LNCaP clone FGC (cell line): ENCODE data around the gene UBA3.

Source experiments
- DNase-seq: peaks from one replicate; pipeline ENCODE4 v3.0.0-alpha.2; 2011; ENCODE audit warnings: low read depth
- H3K4me3 ChIP-seq: 2 replicates; pipeline ENCODE4 v1.5.1; 2011; ENCODE audit warnings: mild to moderate bottlenecking, low read depth, low read length, control low read depth
- TF ChIP-seq, protein P1 (sequence below): IDR thresholded peaks from 2 replicates; pipeline ENCODE4 v1.5.1; 2012; ENCODE audit warnings: mild to moderate bottlenecking; ENCODE audit not compliant: control insufficient read depth, insufficient read depth; ENCODE audit errors: extremely low read depth

UBA3 gene

DNA sequence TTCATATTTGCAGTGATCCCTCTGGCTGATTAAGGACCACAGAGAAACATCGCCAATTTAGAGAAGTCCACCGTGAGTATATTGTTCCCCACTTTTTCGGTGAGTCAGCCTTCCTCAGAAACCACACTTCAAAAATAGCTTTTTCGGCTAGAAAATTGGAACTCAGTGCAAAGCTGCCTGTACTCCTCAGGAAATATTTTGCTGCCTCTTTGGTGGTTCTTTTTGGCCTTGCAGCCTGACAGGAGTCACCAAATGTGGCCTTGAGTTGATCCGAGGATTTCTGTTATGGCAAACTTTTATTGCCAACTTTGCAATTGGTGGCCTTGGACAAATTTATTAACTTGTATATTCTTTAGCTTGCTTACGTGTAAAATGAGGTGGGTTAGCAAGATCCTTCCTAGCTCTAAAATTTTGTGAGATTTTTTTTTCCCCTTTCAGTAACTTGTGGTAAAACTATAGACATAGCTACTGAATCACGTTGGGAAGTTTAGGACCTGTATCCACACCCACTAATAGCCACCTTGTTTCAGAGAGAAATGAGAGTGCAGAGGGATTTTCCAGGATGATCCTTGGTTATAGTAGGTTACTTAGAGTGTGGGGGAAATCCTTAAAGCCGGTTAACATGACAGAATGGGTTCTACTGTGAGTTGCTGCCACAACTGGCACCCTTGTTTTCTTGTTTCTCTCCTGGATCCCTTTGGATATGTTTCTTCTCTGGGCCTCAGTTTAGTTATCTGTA lies 14.5 kb upstream of the UBA3 start:
- no peak overlapping the region for H3K4me3 ChIP-seq
- DNase-seq, result no peak
- TF ChIP-seq, protein P1, sequence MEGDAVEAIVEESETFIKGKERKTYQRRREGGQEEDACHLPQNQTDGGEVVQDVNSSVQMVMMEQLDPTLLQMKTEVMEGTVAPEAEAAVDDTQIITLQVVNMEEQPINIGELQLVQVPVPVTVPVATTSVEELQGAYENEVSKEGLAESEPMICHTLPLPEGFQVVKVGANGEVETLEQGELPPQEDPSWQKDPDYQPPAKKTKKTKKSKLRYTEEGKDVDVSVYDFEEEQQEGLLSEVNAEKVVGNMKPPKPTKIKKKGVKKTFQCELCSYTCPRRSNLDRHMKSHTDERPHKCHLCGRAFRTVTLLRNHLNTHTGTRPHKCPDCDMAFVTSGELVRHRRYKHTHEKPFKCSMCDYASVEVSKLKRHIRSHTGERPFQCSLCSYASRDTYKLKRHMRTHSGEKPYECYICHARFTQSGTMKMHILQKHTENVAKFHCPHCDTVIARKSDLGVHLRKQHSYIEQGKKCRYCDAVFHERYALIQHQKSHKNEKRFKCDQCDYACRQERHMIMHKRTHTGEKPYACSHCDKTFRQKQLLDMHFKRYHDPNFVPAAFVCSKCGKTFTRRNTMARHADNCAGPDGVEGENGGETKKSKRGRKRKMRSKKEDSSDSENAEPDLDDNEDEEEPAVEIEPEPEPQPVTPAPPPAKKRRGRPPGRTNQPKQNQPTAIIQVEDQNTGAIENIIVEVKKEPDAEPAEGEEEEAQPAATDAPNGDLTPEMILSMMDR, result no peak

DNA sequence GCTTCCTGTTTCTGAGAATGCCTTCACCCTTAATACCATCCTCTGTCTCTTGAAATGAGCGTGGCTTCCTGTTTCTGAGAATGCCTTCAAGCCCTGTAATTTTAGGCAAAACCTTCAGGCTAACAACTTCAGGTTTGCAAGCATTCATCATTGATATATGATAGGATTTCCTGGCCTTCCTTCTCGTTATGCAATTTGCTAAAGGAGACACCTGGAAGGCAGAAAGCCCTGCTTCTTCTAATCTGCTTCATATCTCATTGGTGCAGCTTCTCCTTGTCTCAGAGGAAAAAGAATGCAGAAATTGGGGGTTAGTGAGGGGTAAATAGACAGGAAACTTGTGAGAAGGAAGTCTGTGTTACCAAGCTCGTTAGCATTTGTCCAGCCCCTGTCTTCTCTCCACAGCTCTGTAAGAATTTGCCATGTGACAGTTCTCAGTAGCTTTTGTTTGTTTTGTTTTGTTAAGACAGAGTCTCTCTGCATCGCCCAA lies 11.9 kb upstream of the UBA3 start:
- DNase-seq, result peak; percentile 69
- no peak overlapping the region for H3K4me3 ChIP-seq
- TF ChIP-seq, protein P1, result no peak

DNA sequence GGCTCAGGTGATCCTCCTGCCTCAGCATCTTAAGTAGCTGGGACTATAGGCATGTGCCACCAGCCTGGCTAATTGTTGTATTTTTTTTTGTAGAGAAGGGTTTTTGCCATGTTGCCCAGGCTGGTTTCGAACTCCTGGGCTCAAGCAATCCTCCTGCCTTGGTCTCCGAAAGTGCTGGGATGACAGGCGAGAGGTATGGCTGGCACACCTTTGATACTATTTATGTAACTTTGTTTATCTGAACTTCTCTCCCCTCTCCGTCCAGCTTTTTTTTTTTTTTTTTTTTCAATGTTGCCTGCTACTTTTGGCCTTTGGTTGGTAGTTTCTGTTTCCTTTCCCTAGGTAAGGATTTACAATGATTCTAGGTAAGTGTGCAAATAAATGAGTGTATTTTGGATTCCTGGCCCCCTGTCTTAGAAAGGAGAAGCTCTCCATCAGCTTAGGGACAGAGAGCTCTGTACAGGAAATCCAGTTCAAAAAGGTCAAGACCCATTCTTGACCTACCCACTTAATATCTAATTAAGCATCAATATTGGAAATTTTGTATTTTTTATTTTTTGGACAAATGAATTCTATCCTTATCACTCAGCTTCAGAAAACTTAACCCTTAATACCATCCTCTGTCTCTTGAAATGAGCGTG lies 11.3 kb upstream of the UBA3 start:
- no peak for DNase-seq
- no peak overlapping the region for H3K4me3 ChIP-seq
- TF ChIP-seq, protein P1, result no peak

DNA sequence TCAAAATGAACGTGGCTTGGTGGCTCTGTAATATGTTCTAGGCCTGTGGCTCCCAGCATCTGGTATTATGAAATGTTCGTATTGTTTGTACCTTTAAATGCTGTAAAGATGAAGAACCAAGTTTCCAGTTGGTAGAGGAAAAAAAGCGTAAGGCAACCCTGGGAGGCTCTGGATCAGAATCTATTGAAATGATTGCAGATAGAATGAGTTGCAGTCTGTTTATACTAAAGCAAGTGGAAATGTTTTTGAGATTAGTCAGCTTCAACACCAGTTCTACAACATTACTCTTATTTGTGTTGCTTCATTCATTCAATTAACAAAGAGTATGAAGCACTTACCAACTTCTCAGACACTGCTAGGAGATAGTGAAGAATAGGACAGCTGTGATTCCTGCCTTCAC lies 9.9 kb upstream of the UBA3 start:
- TF ChIP-seq, protein P1, result no peak
- no peak for DNase-seq

DNA sequence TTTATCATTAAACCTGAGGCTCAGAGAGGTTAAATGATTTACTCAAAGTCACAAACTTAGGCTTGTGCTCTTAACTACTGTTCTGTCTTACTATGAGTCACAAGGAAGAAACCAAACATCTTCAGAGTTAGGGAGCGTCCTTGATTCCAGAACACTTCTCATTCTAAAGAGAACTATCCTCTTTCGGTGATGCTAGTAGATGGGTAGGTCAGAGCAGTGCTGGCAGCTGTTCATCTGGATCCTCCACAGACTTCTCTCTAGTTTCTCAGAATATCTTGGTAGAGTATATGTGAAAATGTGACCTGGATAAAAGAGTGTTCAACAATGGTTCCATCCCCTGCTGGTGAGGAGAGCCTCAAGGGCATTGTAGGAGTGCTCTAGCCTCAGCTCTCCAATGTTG lies 7.9 kb upstream of the UBA3 start:
- TF ChIP-seq, protein P1, result no peak
- DNase-seq, result no peak
- no peak overlapping the region for H3K4me3 ChIP-seq

More for the DNA sequence above, 9.9 kb upstream of the UBA3 start:
- H3K4me3 ChIP-seq, result no peak overlapping the region

DNA sequence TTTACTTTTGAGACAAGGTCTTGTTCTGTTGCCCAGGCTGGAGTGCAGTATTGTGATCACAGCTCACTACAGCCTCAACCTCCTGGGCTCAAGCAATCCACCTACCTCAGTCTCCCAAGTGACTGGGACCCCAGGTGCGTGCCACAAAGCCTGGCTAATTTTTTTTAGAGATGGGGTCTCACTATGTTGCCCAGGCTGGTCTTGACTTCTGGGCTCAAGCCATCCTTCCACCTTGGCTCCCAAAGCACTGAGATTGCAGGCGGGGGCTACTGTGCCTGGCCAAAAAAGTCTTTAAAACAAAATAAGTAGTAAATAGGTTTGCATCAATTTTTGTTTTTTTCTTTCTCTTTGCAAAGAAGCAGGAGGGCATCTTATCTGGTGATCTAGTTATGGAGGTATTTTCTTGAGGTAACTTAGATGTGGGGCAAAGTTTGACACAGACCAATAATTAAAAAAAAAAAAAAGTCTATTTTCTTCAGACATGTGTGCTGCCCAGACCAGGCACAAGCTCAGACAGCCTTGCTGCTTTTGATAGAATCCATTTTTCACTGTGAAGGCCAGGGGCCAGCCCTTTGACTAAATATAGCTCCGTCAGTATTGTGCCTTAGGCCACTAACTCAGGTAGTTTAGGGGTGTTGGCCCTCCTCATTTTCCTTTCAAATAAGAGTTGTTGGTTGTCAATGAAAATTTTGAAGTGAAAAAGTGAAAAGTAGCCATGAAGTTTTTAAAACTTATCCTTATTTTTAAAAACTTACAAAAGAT lies 7.0 kb upstream of the UBA3 start:
- peak overlapping the region; percentile 92 for H3K4me3 ChIP-seq
- TF ChIP-seq, protein P1, result no peak
- no peak for DNase-seq
